PC-3 (cell line): ENCODE results near the gene FAF2.

Experiments
- CTCF ChIP-seq: fragments of 300-600 bp; sonication (generic); conservative IDR thresholded peaks from 2 replicates; pipeline ENCODE4 v1.5.1; 2017; ENCODE audit warnings: antibody characterized with exemption, low read depth, mild to moderate bottlenecking, low read length
- EZH2 ChIP-seq: fragments of 300-600 bp; sonication (generic); IDR thresholded peaks from one replicate; pipeline ENCODE4 v1.6.1; 2017; ENCODE audit warnings: antibody characterized with exemption, mild to moderate bottlenecking, low read length; ENCODE audit not compliant: unreplicated experiment
- EZH2phosphoT487 ChIP-seq: fragments of 300-600 bp; sonication (generic); IDR thresholded peaks from 2 replicates; pipeline ENCODE4 v1.6.1; 2018; ENCODE audit warnings: mild to moderate bottlenecking, antibody characterized with exemption, low read length, borderline replicate concordance

- TF ChIP-seq EZH2 (no peak), CTCF (peak; percentile 56), EZH2phosphoT487 (no peak)
Observed at GRCh38 chr5:176410486-176411180, 37.6 kb upstream of the FAF2 start.
